ENCODE data around the gene GRIN2A. TPM values are rescaled to one million over a fixed set of nuclear protein-coding genes. Genes with fewer than 3 reads are reported as not detected.

Gene GRIN2A
- total and polyA plus RNA-seq, 12 donors: 0.07 to 1.2 (median 0.32) TPM; not detected in 2

GRCh38 chr16:10040136-10041080 is 141.8 kb downstream of the GRIN2A start:
- 53 to 66% (median 60%) methylated on average over 15 to 17 of the region's 17 CpGs for WGBS, 4 donors
- no peaks in the 10 kb centered on the region for H3K36me3 ChIP-seq (replicated peaks in 1 of 2)
- H3K27ac ChIP-seq: no peak overlapping the region
- TF ChIP-seq CTCF (IDR thresholded peaks at IDR 0.05): no peak
- no peak for TF ChIP-seq POLR2A (IDR thresholded peaks at IDR 0.05)
- intact Hi-C loops (cut with DNase I): no loop called here
- H3K27me3 ChIP-seq: no peaks in the 10 kb centered on the region
- H3K4me1 ChIP-seq (replicated peaks in 1 of 2): no peaks in the 10 kb centered on the region
- no peak overlapping the region for H3K4me3 ChIP-seq
- no peaks in the 10 kb centered on the region for H3K9me3 ChIP-seq (replicated peaks in 1 of 3)
- no peak for DNase-seq

- WGBS, 4 donors: 8 to 17% (median 11%) methylated on average over 14 to 28 of the region's 28 CpGs
- intact Hi-C loops (cut with DNase I): no loop called here
- H3K4me1 ChIP-seq (replicated peaks in 1 of 2): no peaks in the 10 kb centered on the region
- no peaks in the 10 kb centered on the region for H3K27me3 ChIP-seq
- H3K27ac ChIP-seq: peak overlapping the region in 1 of 5 donors; percentile 40
- no peak overlapping the region for H3K4me3 ChIP-seq
- no peak for DNase-seq
- H3K36me3 ChIP-seq (replicated peaks in 1 of 2): no peaks in the 10 kb centered on the region
- no peaks in the 10 kb centered on the region for H3K9me3 ChIP-seq (replicated peaks in 1 of 3)
- TF ChIP-seq CTCF (IDR thresholded peaks at IDR 0.05): peak in 2 of 6 experiments; percentile 23 to 35
- no peak for TF ChIP-seq POLR2A (IDR thresholded peaks at IDR 0.05)
Observed at GRCh38 chr16:10039220-10040096, 142.8 kb downstream of the GRIN2A start.

GRCh38 chr16:10037751-10038150 is 144.5 kb downstream of the GRIN2A start:
- H3K9me3 ChIP-seq (replicated peaks in 1 of 3): no peaks in the 10 kb centered on the region
- H3K36me3 ChIP-seq (replicated peaks in 1 of 2): no peaks in the 10 kb centered on the region
- 80 to 92% (median 91%) methylated on average over 4 of the region's 4 CpGs for WGBS, 4 donors
- H3K27ac ChIP-seq: no peak overlapping the region
- no peaks in the 10 kb centered on the region for H3K4me1 ChIP-seq (replicated peaks in 1 of 2)
- no peak overlapping the region for H3K4me3 ChIP-seq
- TF ChIP-seq CTCF (IDR thresholded peaks at IDR 0.05) (no peak), POLR2A (IDR thresholded peaks at IDR 0.05) (no peak)
- DNase-seq: no peak
- no peaks in the 10 kb centered on the region for H3K27me3 ChIP-seq
- intact Hi-C loops (cut with DNase I): no loop called here

GRCh38 chr16:10036956-10037355 is 145.3 kb downstream of the GRIN2A start:
- H3K4me1 ChIP-seq (replicated peaks in 1 of 2): no peaks in the 10 kb centered on the region

More at GRCh38 chr16:10036956-10037355, 145.3 kb downstream of the GRIN2A start:
- no peak overlapping the region for H3K27ac ChIP-seq
- TF ChIP-seq POLR2A (IDR thresholded peaks at IDR 0.05) (no peak), CTCF (IDR thresholded peaks at IDR 0.05) (no peak)
- H3K36me3 ChIP-seq (replicated peaks in 1 of 2): no peaks in the 10 kb centered on the region
- no peaks in the 10 kb centered on the region for H3K9me3 ChIP-seq (replicated peaks in 1 of 3)
- H3K4me3 ChIP-seq: no peak overlapping the region
- WGBS, 4 donors: 32 to 41% (median 38%) methylated on average over 7 of the region's 7 CpGs
- DNase-seq: no peak
- no peaks in the 10 kb centered on the region for H3K27me3 ChIP-seq
- intact Hi-C loops (cut with DNase I): no loop called here

Measured in adrenal gland (tissue), 12 donors.